SIG-M5 treated with dmso at 0.1 percent for 504 hours (cell line): ENCODE data around the gene ADAMTS14.

Experiments
- DNase-seq: peaks from one replicate; lab custom pipeline; 2025; ENCODE audit not compliant: unreplicated experiment; lab: John Stamatoyannopoulos, UW

ADAMTS14 gene

DNA sequence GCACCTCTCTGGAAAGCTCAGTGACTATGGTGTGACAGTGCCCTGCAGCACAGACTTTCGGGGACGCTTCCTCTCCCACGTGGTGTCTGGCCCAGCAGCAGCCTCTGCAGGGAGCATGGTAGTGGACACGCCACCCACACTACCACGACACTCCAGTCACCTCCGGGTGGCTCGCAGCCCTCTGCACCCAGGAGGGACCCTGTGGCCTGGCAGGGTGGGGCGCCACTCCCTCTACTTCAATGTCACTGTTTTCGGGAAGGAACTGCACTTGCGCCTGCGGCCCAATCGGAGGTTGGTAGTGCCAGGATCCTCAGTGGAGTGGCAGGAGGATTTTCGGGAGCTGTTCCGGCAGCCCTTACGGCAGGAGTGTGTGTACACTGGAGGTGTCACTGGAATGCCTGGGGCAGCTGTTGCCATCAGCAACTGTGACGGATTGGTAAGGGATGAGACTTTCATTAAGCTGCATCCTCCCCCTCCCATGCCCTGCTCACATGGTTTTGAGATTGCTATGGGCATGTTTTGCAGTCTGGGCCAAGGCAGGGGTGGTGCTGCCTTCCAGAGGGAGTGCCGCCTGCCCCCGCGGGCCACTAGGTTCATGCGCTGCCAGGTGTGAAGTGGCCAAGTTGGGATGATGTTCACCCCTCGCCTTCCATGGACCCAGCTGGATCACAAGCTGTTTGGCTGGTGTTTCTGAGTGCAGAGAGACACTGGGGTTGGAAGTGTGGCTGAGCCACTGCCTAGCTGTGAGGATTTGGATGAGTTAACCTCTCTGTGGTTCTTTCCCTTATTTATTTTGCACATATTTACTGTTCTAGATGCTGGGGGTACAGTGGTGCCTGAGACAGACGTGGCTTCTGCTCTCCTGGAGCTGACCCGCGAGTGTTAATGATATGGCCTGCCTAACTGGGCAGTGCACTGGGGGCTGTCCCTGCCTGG is 2.5 kb downstream of the ADAMTS14 start:
- no peak for DNase-seq

- no peak for DNase-seq
Observed at GRCh38 chr10:70675496-70676161, 3.3 kb downstream of the ADAMTS14 start.

DNA sequence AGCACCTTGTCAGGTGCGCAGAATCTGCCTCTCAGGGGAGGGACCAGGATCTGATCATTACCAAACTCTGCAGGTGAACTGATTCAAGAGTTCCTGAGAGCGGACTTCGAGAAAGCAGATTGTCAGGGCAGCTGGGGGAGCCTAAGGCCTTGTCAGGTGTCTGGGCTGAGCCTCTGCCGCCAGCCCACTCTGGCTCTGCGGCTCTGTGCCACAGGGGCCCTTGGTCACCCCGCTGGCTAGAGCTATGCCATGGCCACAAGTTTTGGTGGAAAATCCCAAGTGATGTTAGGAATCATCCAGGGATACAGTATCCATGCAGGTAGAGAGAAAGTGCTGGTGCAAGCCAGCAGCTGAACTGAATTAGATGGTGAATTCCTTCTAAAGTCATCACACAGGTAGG is 4.2 kb downstream of the ADAMTS14 start:
- DNase-seq: no peak

DNA sequence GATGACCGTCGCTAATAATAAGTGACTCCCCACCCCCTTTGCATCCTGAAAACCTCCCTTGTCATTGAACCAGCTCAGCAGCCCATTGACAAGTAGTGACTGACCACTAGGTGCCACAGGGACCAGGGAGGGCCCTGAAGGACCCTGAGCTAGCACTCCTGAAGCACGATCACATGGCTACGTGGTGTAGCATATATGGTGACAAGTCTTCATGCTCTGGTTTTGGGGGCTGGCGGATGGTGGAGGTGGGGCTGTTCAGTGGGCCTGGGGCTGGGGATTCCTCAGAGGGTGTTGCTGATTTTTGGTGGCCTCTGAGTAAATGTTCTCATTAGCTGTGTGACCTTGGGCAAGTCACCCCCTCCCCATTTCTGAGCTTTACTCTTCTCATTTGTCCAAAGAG is 4.7 kb downstream of the ADAMTS14 start:
- no peak for DNase-seq

GRCh38 chr10:70677620-70678249 is 5.4 kb downstream of the ADAMTS14 start:
- no peak for DNase-seq

DNA sequence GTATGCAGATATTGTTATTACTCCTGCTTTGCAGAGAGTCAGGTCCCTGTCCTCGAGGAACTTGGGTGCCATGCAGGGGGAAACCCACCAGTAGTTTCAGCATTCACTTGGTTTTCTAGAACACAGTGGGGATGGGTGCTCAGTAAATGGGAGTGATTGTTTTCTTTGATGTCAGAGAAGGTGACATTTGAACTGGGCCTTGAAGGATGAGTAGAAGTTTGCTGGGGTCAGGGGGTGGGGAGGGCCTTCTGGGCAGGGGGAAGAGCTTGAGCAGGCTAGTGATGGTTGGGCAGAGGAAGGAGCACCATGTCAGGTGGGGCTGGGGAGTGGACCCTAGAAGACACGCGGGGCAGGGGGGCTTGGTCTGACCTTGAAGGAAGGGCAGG is 5.9 kb downstream of the ADAMTS14 start:
- no peak for DNase-seq

DNA sequence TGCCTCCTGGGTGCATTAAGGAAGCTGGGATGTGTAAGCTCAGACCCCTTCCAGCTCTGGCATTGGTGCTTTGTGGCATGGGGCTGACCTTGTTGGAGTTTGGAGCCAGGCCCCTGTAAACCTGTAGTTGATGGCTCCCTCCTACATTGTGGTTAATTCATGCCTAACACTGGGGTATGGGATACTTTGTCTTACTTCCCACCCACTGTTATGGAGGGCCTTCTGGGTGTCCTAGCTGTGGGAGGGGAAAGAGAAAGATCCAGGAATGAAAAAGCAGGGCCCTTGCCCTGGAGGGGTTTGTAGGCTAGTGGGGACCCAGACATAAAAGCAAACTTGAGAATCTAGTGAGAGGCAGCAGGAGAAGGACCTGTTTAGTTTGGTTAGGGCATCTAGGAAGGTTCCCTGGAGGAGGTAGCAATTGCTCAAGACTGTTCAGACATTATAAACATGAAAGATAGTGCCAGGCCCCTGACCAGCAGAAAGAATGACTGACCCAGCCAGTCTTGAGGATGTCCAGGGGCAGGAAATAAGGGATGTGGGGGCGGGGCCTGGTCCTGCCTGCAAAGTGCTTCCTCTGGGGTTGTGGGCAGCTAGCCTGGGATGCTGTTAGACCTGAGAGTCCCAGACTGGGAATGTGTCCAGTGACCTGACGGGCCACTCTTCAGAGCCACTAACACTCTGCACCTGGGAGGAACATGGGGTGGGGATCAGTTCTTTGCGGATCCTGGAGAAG is 6.6 kb downstream of the ADAMTS14 start:
- no peak for DNase-seq

DNA sequence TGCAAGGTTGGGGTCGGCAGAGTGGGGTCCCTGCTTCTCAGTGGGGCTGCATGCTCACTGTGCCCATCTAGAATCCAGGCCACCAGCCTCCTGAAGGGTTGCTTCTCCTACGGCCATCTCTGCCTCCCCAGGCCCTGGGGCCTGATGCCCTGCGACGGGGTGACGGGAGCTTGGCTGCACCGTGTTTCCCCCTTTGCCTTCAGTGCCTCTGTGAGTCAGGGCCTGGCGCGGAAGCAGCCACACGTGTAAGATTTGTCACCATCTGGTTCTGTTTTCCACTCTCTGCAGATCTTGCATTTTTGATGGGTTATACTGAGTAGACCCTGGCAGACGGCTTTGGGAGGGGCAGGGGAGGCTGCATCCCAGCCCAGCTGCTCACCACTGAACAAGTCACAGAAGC is 7.2 kb downstream of the ADAMTS14 start:
- no peak for DNase-seq

GRCh38 chr10:70680899-70681730 is 8.8 kb downstream of the ADAMTS14 start:
- no peak for DNase-seq

DNA sequence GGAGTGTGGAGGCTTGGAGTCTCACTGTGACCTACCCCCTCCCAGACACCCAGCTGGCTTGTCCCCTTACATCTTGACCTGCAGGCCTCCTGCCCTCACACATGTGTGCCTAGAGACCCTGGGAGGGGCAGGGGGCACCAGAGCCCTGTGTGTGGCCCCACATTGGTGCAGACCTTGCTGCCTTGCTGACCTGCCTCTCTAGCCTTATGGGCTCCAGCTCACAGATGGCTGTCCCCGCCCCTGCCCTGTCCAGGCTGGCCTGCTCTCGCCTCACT is 9.4 kb downstream of the ADAMTS14 start:
- no peak for DNase-seq

- no peak for DNase-seq
Observed at GRCh38 chr10:70682920-70683600, 10.8 kb downstream of the ADAMTS14 start.

DNA sequence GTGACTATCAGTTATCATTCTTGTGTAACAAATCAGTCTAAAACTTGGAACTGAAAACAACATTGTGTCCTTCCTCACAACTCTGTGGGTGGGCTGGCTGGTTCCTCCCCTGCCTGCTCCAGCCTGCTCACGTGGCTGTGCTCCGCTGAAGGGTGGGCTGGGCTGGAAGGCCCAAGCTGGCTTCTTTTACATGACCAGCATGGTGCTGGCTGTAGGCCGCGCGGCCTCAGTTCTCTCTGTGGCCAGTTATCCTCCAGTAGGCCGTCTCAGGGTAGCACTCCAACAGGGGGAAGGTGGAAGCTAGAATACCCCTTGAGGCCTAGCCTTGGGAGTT is 11.3 kb downstream of the ADAMTS14 start:
- DNase-seq: no peak

- DNase-seq: no peak
Observed at GRCh38 chr10:70683940-70684339, 11.6 kb downstream of the ADAMTS14 start.

DNA sequence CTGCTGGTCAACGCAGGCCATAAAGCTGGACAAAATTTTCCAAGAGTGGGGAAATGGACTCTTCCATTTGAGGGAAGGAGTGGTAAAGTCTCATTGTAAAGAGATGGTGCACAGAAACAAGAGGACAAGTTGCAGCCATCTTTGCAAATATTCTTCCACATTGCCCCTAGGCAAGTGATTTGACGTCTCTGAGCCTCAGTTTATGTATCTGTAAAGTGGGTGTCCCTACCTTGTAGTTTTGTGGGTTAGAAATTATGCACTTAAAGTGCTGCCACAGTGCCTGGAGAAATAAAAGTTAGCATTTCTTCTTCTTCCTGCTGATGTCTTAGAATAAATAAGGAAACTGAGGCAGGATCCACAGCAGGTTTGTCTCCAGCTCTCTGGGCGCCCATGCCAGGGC is 12.1 kb downstream of the ADAMTS14 start:
- DNase-seq: no peak

DNA sequence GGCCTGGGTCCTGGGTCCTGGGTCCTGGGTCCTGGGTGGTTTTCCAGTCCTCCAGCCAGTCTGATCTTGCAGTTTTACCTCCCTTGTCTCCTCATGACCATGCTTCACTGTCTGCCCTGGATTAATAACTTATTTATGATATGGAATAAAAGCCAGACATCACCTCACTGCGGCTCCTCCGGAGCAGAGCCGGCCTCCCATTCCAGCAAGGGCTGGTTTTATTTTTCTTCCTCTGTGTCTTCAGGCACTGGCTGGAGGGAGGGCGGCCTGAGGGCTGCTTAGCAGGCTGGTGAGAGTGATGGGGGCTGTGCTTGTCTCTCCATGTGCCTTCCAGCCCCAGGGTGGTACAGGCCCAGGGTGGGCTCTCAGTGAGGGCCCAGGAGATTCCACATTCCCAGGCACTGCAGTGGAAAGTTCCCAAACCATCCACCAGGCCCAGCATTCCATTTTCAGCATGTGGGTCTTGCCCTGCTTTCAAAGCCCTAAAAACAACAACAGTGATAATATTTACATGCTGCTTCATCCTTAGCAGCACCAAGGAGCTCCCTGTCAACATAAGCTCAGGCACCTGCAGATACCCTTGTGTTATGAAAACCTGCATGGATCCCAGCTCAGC is 12.6 kb downstream of the ADAMTS14 start:
- no peak for DNase-seq

- no peak for DNase-seq
Observed at GRCh38 chr10:70685455-70685911, 13.2 kb downstream of the ADAMTS14 start.

GRCh38 chr10:70688828-70689227 is 16.5 kb downstream of the ADAMTS14 start:
- DNase-seq: no peak

DNA sequence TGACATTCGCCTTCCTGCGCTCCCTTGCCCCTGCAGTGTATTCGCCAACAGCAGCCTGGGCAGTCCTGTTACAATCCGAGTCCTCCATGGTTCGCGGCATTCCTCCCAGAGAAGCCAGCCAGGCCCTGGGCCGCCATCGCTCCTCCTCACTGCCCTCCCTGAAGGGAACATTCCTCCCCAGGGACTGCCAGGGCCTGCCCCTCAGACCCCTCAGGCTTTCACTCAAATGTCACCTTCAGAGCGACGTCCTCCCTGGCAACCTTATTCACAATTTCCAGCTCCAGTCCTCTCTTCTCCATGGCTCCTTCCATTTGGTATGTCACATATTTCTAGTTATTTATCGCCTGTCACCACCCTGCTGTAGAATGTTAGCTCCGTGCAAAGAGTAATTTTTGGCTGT is 17.4 kb downstream of the ADAMTS14 start:
- DNase-seq: no peak

DNA sequence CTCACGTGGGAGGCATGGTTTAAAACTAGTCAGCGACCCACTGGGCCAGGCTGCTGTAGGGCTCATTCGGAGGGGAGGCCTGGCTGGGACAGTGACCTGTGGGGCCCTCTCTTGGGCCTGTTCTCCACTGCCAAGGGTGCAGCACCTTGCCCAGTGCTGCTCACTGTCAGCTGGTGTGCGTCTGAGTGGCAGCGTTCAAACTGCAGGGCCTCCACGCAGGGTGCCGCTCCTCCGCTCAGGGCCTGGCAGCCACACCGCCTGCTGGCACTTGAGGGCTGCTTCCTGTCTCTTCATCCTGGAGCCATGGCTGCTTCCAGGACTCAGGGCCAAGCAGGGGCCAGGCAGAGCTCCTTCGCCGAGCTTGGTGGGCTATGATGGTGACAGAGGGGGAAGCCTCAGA is 18.3 kb downstream of the ADAMTS14 start:
- no peak for DNase-seq

- DNase-seq: no peak
Observed at GRCh38 chr10:70691611-70692010, 19.3 kb downstream of the ADAMTS14 start.
